Thyroid gland (tissue), 4 donors: ENCODE measurements around the gene ZDHHC12. TPM values are rescaled to one million over a fixed set of nuclear protein-coding genes. Genes with fewer than 3 reads are reported as not detected.

ENCODE experiments used
- DNase-seq, 2 donors: peaks; one replicate each; pipeline ENCODE4 v3.0.0-alpha.2; 2019
- H3K27ac ChIP-seq, 3 donors: fragments of 200-600 bp; sonication (generic); 1 replicate in 2 of 3; 2 replicates in 1 of 3; pipeline ENCODE4 v1.5.1; 2016 to 2019; ENCODE audit warnings: mild to moderate bottlenecking in 1 of 3, moderate library complexity in 1 of 3
- H3K27me3 ChIP-seq: fragments of 200-600 bp; sonication (generic); one replicate; pipeline ENCODE4 v1.5.1; 2019
- H3K36me3 ChIP-seq, 2 donors: fragments of 200-600 bp; sonication (generic); one replicate each; pipeline ENCODE4 v1.5.1; 2016 to 2019
- H3K4me1 ChIP-seq, 2 donors: fragments of 200-600 bp; sonication (generic); one replicate each; pipeline ENCODE4 v1.5.1; 2017 to 2019
- H3K4me3 ChIP-seq, 3 donors: fragments of 200-600 bp; sonication (generic); replicated peaks in 1 of 3; 1 replicate in 2 of 3; 2 replicates in 1 of 3; pipeline ENCODE4 v1.5.1; 2016; ENCODE audit warnings: mild to moderate bottlenecking in 1 of 3
- H3K9me3 ChIP-seq: fragments of 200-600 bp; sonication (generic); one replicate; pipeline ENCODE4 v1.5.1; 2017
- POLR2A ChIP-seq, 2 donors: fragments of 450-650 bp; IDR thresholded peaks; one replicate each; pipeline ENCODE4 v1.6.1; 2017; ENCODE audit warnings: antibody characterized with exemption in 2 of 2, mild to moderate bottlenecking in 2 of 2, moderate library complexity in 1 of 2
- WGBS, 2 donors: methylation state at CpG; one replicate each; pipeline ENCODE4 v1.1.5; 2017; 5-methylcytosine and 5-hydroxymethylcytosine counted together
- intact Hi-C: fragments of 100-400 bp; cut with DNase I; formaldehyde crosslinking; loops from one replicate; pipeline ENCODE4 v1.15.1; 2023
- total RNA-seq, 4 donors: library from RNA; depleted of rRNA; stranded (reverse); fragments of >200 nt; gene quantifications; one replicate each; pipeline ENCODE4 v1.2.3, GENCODE V29; 2016
- TF ChIP-seq, protein P1 (sequence below), 6 experiments: fragments of 200-600 bp in 3 of 6; fragments of 450-650 bp in 3 of 6; sonication (generic) in 3 of 6; IDR thresholded peaks; one replicate each; pipeline ENCODE4 v1.5.1; 2016 to 2019; ENCODE audit warnings: antibody characterized with exemption in 6 of 6, mild to moderate bottlenecking in 2 of 6, inconsistent platforms in 1 of 6, moderate library complexity in 1 of 6

ZDHHC12 gene
- total RNA-seq, 4 donors from 2014 or later = 21.2 to 45.7 (median 33.7) TPM

DNA sequence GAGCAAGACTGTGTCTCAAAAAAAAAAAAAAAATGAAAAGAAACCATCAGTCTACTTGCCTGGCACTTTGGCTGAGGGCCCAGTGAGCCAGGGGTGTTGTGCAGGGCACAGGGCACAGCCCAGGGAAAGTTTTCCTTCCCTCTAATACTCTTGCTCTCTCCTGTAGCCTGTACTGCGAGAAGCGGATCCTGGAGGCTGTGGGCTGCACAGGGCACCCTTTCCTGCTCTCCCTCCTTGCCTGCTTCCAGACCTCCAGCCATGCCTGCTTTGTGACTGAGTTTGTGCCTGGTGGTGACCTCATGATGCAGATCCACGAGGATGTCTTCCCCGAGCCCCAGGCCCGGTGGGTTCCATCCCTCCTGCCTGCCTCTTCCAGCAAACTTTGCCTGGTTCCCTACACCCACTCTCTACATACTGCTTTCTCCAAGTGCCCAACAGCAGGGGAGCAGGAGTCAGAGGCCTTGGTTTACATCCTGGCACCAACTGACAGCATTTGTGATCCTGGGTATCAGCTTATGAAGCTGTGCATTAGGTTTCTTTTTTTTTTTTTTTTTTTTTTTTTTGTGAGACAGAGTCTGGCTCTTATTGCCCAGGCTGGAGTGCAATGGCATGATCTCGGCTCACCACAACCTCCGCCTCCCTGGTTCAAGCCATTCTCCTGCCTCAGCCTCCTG lies 7.2 kb downstream of the ZDHHC12 start:
- no peak for DNase-seq
- no peak overlapping the region for H3K4me3 ChIP-seq
- H3K36me3 ChIP-seq = no peaks in the 10 kb centered on the region
- no peaks in the 10 kb centered on the region for H3K4me1 ChIP-seq
- 93% methylated on average over 5 to 7 of the region's 7 CpGs for WGBS, 2 donors
- intact Hi-C loops = no loop called here
- no peak overlapping the region for H3K27ac ChIP-seq
- H3K9me3 ChIP-seq = no peaks in the 10 kb centered on the region
- TF ChIP-seq, protein P1, sequence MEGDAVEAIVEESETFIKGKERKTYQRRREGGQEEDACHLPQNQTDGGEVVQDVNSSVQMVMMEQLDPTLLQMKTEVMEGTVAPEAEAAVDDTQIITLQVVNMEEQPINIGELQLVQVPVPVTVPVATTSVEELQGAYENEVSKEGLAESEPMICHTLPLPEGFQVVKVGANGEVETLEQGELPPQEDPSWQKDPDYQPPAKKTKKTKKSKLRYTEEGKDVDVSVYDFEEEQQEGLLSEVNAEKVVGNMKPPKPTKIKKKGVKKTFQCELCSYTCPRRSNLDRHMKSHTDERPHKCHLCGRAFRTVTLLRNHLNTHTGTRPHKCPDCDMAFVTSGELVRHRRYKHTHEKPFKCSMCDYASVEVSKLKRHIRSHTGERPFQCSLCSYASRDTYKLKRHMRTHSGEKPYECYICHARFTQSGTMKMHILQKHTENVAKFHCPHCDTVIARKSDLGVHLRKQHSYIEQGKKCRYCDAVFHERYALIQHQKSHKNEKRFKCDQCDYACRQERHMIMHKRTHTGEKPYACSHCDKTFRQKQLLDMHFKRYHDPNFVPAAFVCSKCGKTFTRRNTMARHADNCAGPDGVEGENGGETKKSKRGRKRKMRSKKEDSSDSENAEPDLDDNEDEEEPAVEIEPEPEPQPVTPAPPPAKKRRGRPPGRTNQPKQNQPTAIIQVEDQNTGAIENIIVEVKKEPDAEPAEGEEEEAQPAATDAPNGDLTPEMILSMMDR (IDR thresholded peaks at IDR 0.05) = no peak
- TF ChIP-seq POLR2A (IDR thresholded peaks at IDR 0.05) = no peak
- H3K27me3 ChIP-seq = no peaks in the 10 kb centered on the region

DNA sequence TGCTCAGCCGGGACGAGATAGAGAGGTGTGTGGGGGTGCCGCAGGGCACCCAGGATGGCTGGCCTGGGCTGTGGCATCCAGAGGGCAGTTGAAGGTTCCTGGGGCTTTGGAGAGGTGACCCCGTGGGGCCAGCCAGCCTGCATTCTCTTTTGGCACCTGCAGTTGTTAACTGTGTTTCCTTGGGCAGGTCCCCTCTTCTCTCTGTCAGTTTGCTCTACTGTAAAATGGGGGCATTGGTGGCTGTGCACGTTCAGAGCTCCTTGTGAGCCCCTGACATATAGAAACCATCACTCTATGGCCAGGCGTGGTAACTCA lies 8.5 kb downstream of the ZDHHC12 start:
- H3K4me3 ChIP-seq = no peak overlapping the region
- intact Hi-C loops = no loop called here
- no peaks in the 10 kb centered on the region for H3K36me3 ChIP-seq
- no peak overlapping the region for H3K27ac ChIP-seq
- TF ChIP-seq, protein P1 (IDR thresholded peaks at IDR 0.05) = no peak
- no peak for TF ChIP-seq POLR2A (IDR thresholded peaks at IDR 0.05)
- DNase-seq = no peak
- no peaks in the 10 kb centered on the region for H3K4me1 ChIP-seq
- WGBS, 2 donors = 79 to 95% methylated on average over 4 to 6 of the region's 6 CpGs
- H3K27me3 ChIP-seq = no peaks in the 10 kb centered on the region
- H3K9me3 ChIP-seq = no peaks in the 10 kb centered on the region

DNA sequence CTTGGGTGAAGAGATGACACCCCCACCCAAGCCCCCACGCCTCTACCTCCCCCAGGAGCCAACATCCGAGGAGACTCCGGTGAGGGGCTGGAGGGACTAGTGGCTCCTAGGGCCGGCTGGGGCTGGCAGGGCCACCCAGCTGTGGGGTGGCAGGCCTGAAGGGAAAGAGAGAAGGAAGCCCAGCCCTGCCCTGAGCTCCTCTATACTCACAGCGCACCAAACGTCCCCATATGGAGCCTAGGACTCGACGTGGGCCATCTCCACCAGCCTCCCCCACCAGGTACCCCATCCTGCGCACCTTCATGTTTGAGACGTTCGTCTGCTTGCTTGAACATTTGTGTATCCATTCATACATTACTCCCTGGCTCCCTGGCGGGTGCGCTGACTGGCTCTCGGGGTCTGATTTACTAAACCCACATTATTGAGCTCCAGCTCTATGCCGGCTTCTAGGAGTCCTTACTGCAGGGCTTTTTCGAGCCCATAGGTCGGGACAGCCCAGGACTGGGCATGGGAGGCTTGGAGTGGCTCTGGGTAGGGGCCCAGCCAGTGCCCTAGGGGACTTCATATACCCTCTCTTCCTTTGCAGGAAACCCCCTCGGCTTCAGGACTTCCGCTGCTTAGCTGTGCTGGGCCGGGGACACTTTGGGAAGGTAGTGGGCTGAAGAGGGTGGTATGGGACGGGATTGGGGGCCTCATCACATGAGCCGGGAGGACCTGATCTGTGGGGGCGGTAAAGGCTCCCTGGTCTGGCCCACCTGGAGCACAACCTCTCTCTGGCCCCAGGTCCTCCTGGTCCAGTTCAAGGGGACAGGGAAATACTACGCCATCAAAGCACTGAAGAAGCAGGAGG lies 9.1 kb downstream of the ZDHHC12 start:
- WGBS, 2 donors = 89 to 92% methylated on average over 24 of the region's 24 CpGs

DNA sequence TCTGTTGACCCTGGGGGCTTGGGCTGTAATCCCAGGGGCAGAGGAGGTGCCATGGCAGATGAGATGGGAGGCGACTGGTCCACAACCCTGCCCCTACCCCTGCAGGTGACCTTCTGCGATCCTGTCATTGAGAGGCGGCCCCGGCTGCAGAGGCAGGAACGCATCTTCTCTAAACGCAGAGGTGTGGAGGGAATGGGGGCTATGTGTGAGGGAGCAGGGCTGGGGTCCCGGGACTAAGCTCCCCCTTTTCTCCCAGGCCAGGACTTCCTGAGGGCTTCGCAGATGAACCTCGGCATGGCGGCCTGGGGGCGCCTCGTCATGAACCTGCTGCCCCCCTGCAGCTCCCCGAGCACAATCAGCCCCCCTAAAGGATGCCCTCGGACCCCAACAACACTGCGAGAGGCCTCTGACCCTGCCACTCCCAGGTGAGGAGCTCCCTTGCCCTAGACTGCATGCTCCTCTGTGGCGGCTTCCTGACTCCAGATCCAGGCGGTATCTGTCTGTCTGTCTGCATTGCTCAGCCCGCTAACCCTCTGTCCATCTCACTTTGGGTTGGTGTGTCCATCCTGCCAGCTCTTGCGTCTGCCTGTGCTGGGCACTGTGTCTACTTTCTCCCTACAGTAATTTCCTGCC lies 9.9 kb downstream of the ZDHHC12 start:
- no peak overlapping the region for H3K4me3 ChIP-seq
- no peaks in the 10 kb centered on the region for H3K27me3 ChIP-seq
- TF ChIP-seq, protein P1 (IDR thresholded peaks at IDR 0.05) = no peak
- no peak for TF ChIP-seq POLR2A (IDR thresholded peaks at IDR 0.05)
- DNase-seq = no peak
- intact Hi-C loops = no loop called here
- no peaks in the 10 kb centered on the region for H3K36me3 ChIP-seq
- no peaks in the 10 kb centered on the region for H3K4me1 ChIP-seq
- H3K9me3 ChIP-seq = no peaks in the 10 kb centered on the region
- H3K27ac ChIP-seq = no peak overlapping the region
- 87 to 96% methylated on average over 6 to 12 of the region's 19 CpGs for WGBS, 2 donors

More for the DNA sequence above, 9.1 kb downstream of the ZDHHC12 start:
- TF ChIP-seq POLR2A (IDR thresholded peaks at IDR 0.05) = no peak
- TF ChIP-seq, protein P1 (IDR thresholded peaks at IDR 0.05) = no peak
- no peaks in the 10 kb centered on the region for H3K4me1 ChIP-seq
- H3K27ac ChIP-seq = no peak overlapping the region
- no peak for DNase-seq
- H3K27me3 ChIP-seq = no peaks in the 10 kb centered on the region
- H3K9me3 ChIP-seq = no peaks in the 10 kb centered on the region
- intact Hi-C loops = no loop called here
- H3K4me3 ChIP-seq = no peak overlapping the region
- no peaks in the 10 kb centered on the region for H3K36me3 ChIP-seq

DNA sequence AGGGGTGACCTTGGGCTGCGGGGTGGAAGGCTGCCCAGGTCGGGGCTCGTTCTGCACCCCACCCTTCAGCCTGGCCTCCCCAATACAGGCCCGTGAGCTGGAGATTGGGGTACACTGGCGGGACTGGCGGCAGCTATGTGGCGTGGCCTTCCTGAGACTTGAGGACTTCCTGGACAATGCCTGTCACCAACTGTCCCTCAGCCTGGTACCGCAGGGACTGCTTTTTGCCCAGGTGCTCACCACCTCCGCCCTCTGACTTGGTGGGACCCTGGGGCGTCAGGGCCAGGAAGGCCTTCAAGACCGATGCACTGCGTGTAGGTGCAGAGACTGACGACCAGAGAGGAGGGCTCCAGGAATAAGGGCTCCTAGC lies 10.5 kb downstream of the ZDHHC12 start:
- no peaks in the 10 kb centered on the region for H3K9me3 ChIP-seq
- no peak overlapping the region for H3K4me3 ChIP-seq
- DNase-seq = no peak
- H3K36me3 ChIP-seq = no peaks in the 10 kb centered on the region
- no peak overlapping the region for H3K27ac ChIP-seq
- H3K27me3 ChIP-seq = no peaks in the 10 kb centered on the region
- intact Hi-C loops = no loop called here
- 97% methylated on average over 5 to 11 of the region's 13 CpGs for WGBS, 2 donors
- no peaks in the 10 kb centered on the region for H3K4me1 ChIP-seq
- TF ChIP-seq, protein P1 (IDR thresholded peaks at IDR 0.05) = no peak
- no peak for TF ChIP-seq POLR2A (IDR thresholded peaks at IDR 0.05)
